GM12878 (cell line): Measurements from ENCODE around the gene KDM3B. TPM values are rescaled to one million over a fixed set of nuclear protein-coding genes. Genes with fewer than 3 reads are reported as not detected.

ENCODE experiments used
- ATAC-seq: fragments of 200-7000 bp; cut with Tn5 transposase; 3 replicates; pipeline ENCODE4 v1.9.1; 2020; ENCODE audit warnings: mild to moderate bottlenecking, moderate library complexity
- BruUV-seq: library from RNA; stranded (reverse); fragments of 400-500 nt; replicated peaks from 2 replicates; lab custom pipeline; 2021; lab: Mats Ljungman, UMichigan
- CTCF ChIA-PET: fragments of 300-600 bp; sonication (Branson Sonifier 250); formaldehyde crosslinking; extraction: SDS; loops from one replicate; lab custom pipeline; 2021; ENCODE audit warnings: inconsistent platforms; lab: Yijun Ruan, JAX
- POLR2A ChIA-PET: fragments of 350-600 bp; formaldehyde crosslinking; extraction: SDS; loops from one replicate; lab custom pipeline; 2021; ENCODE audit warnings: inconsistent platforms; lab: Charles Lee
- RAD21 ChIA-PET: fragments of 300-600 bp; sonication (Branson Sonifier 250); formaldehyde crosslinking; loops from one replicate; lab custom pipeline; 2023; ENCODE audit warnings: antibody characterized with exemption; ENCODE audit not compliant: unreplicated experiment; lab: Charles Lee
- SMC1A ChIA-PET: fragments of 300-600 bp; sonication (Branson Sonifier 250); formaldehyde crosslinking; loops from one replicate; lab custom pipeline; 2023; ENCODE audit not compliant: unreplicated experiment, uncharacterized antibody; lab: Charles Lee
- DNase-seq: peaks from one replicate; pipeline ENCODE4 v3.0.0-alpha.2; 2011; ENCODE audit warnings: low read depth, low spot score
- FAIRE-seq: peaks from 3 replicates; lab custom pipeline; 2011; peaks lifted over from hg19 to GRCh38; lab: Jason Lieb, UNC
- H2AFZ ChIP-seq: 2 replicates; pipeline ENCODE4 v1.6.0; 2011; ENCODE audit warnings: low read depth, low read length, control low read depth; ENCODE audit not compliant: control insufficient read depth
- H3K27ac ChIP-seq: 2 replicates; pipeline ENCODE4 v1.5.1; 2011; ENCODE audit warnings: control low read depth; ENCODE audit not compliant: control insufficient read depth, insufficient read depth
- H3K27me3 ChIP-seq, 2 experiments: replicated peaks in 1 of 2; 2 replicates each; pipeline versions ENCODE4 v1.6.0 to v1.6.1; 2011; ENCODE audit warnings: low read length in 1 of 2; ENCODE audit not compliant: control insufficient read depth in 2 of 2, insufficient read depth in 2 of 2
- H3K36me3 ChIP-seq, 2 experiments: 2 replicates each; pipeline ENCODE4 v1.5.1; 2011; ENCODE audit warnings: low read length in 1 of 2; ENCODE audit not compliant: control insufficient read depth in 2 of 2, insufficient read depth in 2 of 2
- H3K4me1 ChIP-seq: 2 replicates; pipeline ENCODE4 v1.6.1; 2011; ENCODE audit warnings: mild to moderate bottlenecking, low read length, moderate library complexity, mixed read lengths; ENCODE audit not compliant: control insufficient read depth, insufficient read depth
- H3K4me2 ChIP-seq: 2 replicates; pipeline ENCODE4 v1.6.0; 2011; ENCODE audit warnings: control low read depth; ENCODE audit not compliant: control insufficient read depth, insufficient read depth
- H3K4me3 ChIP-seq: fragments of 200-600 bp; sonication (generic); 2 replicates; pipeline ENCODE4 v1.5.1; 2016
- H3K79me2 ChIP-seq: 2 replicates; pipeline ENCODE4 v1.6.0; 2011; ENCODE audit warnings: low read length; ENCODE audit not compliant: control insufficient read depth, insufficient read depth
- H3K9ac ChIP-seq: 2 replicates; pipeline ENCODE4 v1.8.0; 2011; ENCODE audit warnings: low read length, control low read depth, mixed read lengths; ENCODE audit not compliant: control insufficient read depth, insufficient read depth
- H3K9me3 ChIP-seq: replicated peaks from 3 replicates; pipeline ENCODE4 v1.5.1; 2011; ENCODE audit warnings: mild to moderate bottlenecking, low read length; ENCODE audit not compliant: control insufficient read depth, insufficient read depth
- H4K20me1 ChIP-seq: 2 replicates; pipeline ENCODE4 v1.6.0; 2011; ENCODE audit not compliant: control insufficient read depth, insufficient read depth
- BCL11A ChIP-seq: IDR thresholded peaks from 2 replicates; pipeline ENCODE4 v1.6.1; 2011; ENCODE audit warnings: low read depth, low read length
- CHD2 ChIP-seq: IDR thresholded peaks from 2 replicates; pipeline ENCODE4 v1.6.1; 2011; ENCODE audit warnings: low read depth, low read length, improper control_type of control experiment, borderline replicate concordance
- CHD4 ChIP-seq: fragments of 200-600 bp; sonication (generic); IDR thresholded peaks from 2 replicates; pipeline ENCODE4 v1.6.1; 2016; ENCODE audit warnings: mild to moderate bottlenecking
- CREB1 ChIP-seq: IDR thresholded peaks from 2 replicates; pipeline ENCODE4 v1.6.1; 2012; ENCODE audit warnings: low read depth, mild to moderate bottlenecking, inconsistent platforms
- CREM ChIP-seq: IDR thresholded peaks from 2 replicates; pipeline ENCODE4 v1.6.1; 2014; ENCODE audit warnings: antibody characterized with exemption, low read depth
- ETV6 ChIP-seq, 2 experiments: fragments of 450-650 bp in 1 of 2; IDR thresholded peaks in 1 of 2; conservative IDR thresholded peaks in 1 of 2; 2 replicates each; pipeline ENCODE4 v1.6.1; 2014; ENCODE audit warnings: antibody characterized with exemption in 1 of 2, borderline replicate concordance in 1 of 2, low read depth in 1 of 2, mild to moderate bottlenecking in 1 of 2, moderate library complexity in 1 of 2
- FOXK2 ChIP-seq: fragments of 450-650 bp; IDR thresholded peaks from 2 replicates; pipeline ENCODE4 v1.6.1; 2017; ENCODE audit warnings: mild to moderate bottlenecking, moderate library complexity
- FOXM1 ChIP-seq: IDR thresholded peaks from 2 replicates; pipeline ENCODE4 v1.6.1; 2012; ENCODE audit warnings: low read depth, mild to moderate bottlenecking, inconsistent platforms, low read length, moderate library complexity
- IKZF1 ChIP-seq: fragments of 450-650 bp; conservative IDR thresholded peaks from 2 replicates; pipeline ENCODE4 v1.6.1; 2017; ENCODE audit warnings: antibody characterized with exemption, mild to moderate bottlenecking
- NR2C2 ChIP-seq: IDR thresholded peaks from 2 replicates; pipeline ENCODE4 v1.6.1; 2011; ENCODE audit warnings: borderline replicate concordance, low read depth; ENCODE audit not compliant: control insufficient read depth, insufficient read length
- SMARCA5 ChIP-seq: fragments of 450-650 bp; IDR thresholded peaks from 2 replicates; pipeline ENCODE4 v1.6.1; 2017; ENCODE audit warnings: mild to moderate bottlenecking
- ZNF207 ChIP-seq: fragments of 450-650 bp; IDR thresholded peaks from 2 replicates; pipeline ENCODE4 v1.6.1; 2014; ENCODE audit warnings: antibody characterized with exemption, mild to moderate bottlenecking, borderline replicate concordance
- ZSCAN29 ChIP-seq: fragments of 450-650 bp; IDR thresholded peaks from 2 replicates; pipeline ENCODE4 v1.6.1; 2017; ENCODE audit warnings: mild to moderate bottlenecking, moderate library complexity
- WGBS: methylation state at CpG from one replicate; pipeline ENCODE4 v1.1.6; 2016; ENCODE audit warnings: low lambda C conversion rate; ENCODE audit not compliant: insufficient replicate concordance, insufficient coverage; ENCODE audit errors: missing lambda C conversion rate; 5-methylcytosine and 5-hydroxymethylcytosine counted together
- in situ Hi-C: fragments of 300-500 bp; cut with MboI; formaldehyde crosslinking; loops from 9 replicates; pipeline ENCODE4 v1.14.3; 2018; ENCODE audit warnings: mixed read lengths
- intact Hi-C: fragments of 100-400 bp; cut with micrococcal nuclease; formaldehyde crosslinking; loops from one replicate; pipeline ENCODE4 v1.14.2; 2022; ENCODE audit not compliant: unreplicated experiment
- polyA plus RNA-seq, 11 experiments: library from polyadenylated mRNA; depleted of rRNA in 4 of 11; unstranded in 6 of 11; stranded (reverse) in 5 of 11; fragments of >200 nt; fragmentation: Nextera tagmentation in 4 of 11; fragmentation: Illumina TruSeq in 1 of 11; extraction: Ambion mirVana in 4 of 11; extraction: Trizol in 1 of 11; gene quantifications; 1 replicate in 1 of 11; 2 replicates in 10 of 11; pipeline versions ENCODE4 v1.2.1 to v1.2.3, GENCODE V29; 2011 to 2016; ENCODE audit warnings: inconsistent platforms in 2 of 11, missing spikeins in 2 of 11, low read depth in 1 of 11
- total RNA-seq, 4 experiments: library from RNA; depleted of rRNA in 3 of 4; stranded (reverse); fragments of >200 nt in 3 of 4; fragmentation: Illumina TruSeq in 1 of 4; extraction: Trizol in 1 of 4; gene quantifications; 2 replicates each; pipeline versions ENCODE4 v1.2.1 to v1.2.3, GENCODE V29; 2013 to 2021
- TF ChIP-seq, protein P1 (sequence below): IDR thresholded peaks from 2 replicates; pipeline ENCODE4 v1.6.1; 2011; ENCODE audit warnings: low read depth, low read length, improper control_type of control experiment, borderline replicate concordance
- TF ChIP-seq, protein P2 (sequence below): IDR thresholded peaks from 2 replicates; pipeline ENCODE4 v1.6.1; 2012; ENCODE audit warnings: low read depth, low read length, improper control_type of control experiment

KDM3B gene
- total and polyA plus RNA-seq, 10 of the 15 experiments (the other 5 are each of a cell fraction or from before 2014, with no cell fraction given): 8.5 to 45.7 (median 29.0) TPM

DNA sequence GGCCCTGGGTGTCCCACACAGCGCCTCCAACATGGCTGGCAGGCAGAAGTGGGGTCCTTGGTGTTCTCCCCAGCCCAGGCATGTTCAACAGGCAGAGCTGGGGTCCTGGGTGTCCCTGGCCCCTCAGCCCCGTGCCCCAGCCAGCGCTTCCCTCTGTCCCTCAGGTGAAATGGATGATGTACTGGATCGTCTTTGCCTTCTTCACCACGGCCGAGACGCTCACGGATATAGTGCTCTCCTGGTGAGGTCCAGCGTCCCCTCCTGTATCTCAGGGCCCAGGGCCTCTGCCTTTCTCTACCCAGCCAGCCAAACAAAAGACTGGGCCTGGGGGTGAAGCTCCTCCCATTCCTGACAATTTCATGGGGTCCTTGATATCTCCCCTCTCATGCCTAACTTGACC is 88.7 kb downstream of the KDM3B start:
- ChIA-PET RAD21 (no interaction called here), POLR2A (no interaction called here)
- WGBS: 88% methylated on average over 8 of the region's 9 CpGs

More for the DNA sequence above, 88.7 kb downstream of the KDM3B start:
- TF ChIP-seq ZNF207 (no peak), NR2C2 (no peak), ZSCAN29 (no peak), FOXM1 (no peak), IKZF1 (no peak), CREB1 (no peak), SMARCA5 (no peak), BCL11A (no peak), CHD4 (no peak), CHD2 (no peak), CREM (no peak), FOXK2 (no peak), ETV6 (conservative IDR thresholded peaks at IDR 0.05 in 1 of 2, IDR thresholded peaks at IDR 0.05 in 1 of 2; ENCODE audit: borderline replicate concordance in 1 of 2, low read depth in 1 of 2) (no peak)
- TF ChIP-seq, protein P1, sequence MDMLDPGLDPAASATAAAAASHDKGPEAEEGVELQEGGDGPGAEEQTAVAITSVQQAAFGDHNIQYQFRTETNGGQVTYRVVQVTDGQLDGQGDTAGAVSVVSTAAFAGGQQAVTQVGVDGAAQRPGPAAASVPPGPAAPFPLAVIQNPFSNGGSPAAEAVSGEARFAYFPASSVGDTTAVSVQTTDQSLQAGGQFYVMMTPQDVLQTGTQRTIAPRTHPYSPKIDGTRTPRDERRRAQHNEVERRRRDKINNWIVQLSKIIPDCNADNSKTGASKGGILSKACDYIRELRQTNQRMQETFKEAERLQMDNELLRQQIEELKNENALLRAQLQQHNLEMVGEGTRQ: no peak
- TF ChIP-seq, protein P2, sequence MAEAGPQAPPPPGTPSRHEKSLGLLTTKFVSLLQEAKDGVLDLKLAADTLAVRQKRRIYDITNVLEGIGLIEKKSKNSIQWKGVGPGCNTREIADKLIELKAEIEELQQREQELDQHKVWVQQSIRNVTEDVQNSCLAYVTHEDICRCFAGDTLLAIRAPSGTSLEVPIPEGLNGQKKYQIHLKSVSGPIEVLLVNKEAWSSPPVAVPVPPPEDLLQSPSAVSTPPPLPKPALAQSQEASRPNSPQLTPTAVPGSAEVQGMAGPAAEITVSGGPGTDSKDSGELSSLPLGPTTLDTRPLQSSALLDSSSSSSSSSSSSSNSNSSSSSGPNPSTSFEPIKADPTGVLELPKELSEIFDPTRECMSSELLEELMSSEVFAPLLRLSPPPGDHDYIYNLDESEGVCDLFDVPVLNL: no peak
- ATAC-seq (no peak), FAIRE-seq (no peak), DNase-seq (no peak)
- ChIA-PET SMC1A (no interaction called here), CTCF (interaction anchor here (1.5 kb wide), 1 partner anchor 8 kb away, joined by 3 read pairs; no protein-coding TSS in a partner anchor)
- H3K27me3 ChIP-seq: no peaks in the 10 kb centered on the region
- no peaks in the 10 kb centered on the region; a peak in 1 of 4 replicates for H3K36me3 ChIP-seq
- BruUV-seq: no TSS peak
- no peak overlapping the region for H3K4me3 ChIP-seq
- H4K20me1 ChIP-seq: no peaks in the 10 kb centered on the region; the same call in 1 of the 2 replicates
- no peak overlapping the region for H2AFZ ChIP-seq
- in situ Hi-C loops: no loop called here
- intact Hi-C loops: no loop called here
- no peak overlapping the region for H3K4me2 ChIP-seq
- no peaks in the 10 kb centered on the region for H3K9me3 ChIP-seq
- no peaks in the 10 kb centered on the region for H3K79me2 ChIP-seq
- H3K9ac ChIP-seq: no peak overlapping the region
- peaks cover 4% of the 10 kb centered on the region for H3K4me1 ChIP-seq
- no peak overlapping the region for H3K27ac ChIP-seq
